GM10847 (cell line): ENCODE data around the gene OR5AU1.

Experiments used
- POLR2A ChIP-seq: IDR thresholded peaks from 2 replicates; pipeline ENCODE4 v1.6.1; 2011; ENCODE audit not compliant: insufficient read length; ENCODE audit errors: extremely low read depth

Gene OR5AU1

GRCh38 chr14:21133901-21134300 lies 22.0 kb downstream of the OR5AU1 start:
- TF ChIP-seq POLR2A: no peak

GRCh38 chr14:21123429-21123828 lies 32.4 kb downstream of the OR5AU1 start:
- TF ChIP-seq POLR2A: no peak

GRCh38 chr14:21121122-21121521 lies 34.7 kb downstream of the OR5AU1 start:
- no peak for TF ChIP-seq POLR2A

- no peak for TF ChIP-seq POLR2A
Measured at GRCh38 chr14:21120686-21121085, 35.2 kb downstream of the OR5AU1 start.

- no peak for TF ChIP-seq POLR2A
Measured at GRCh38 chr14:21118933-21119332, 36.9 kb downstream of the OR5AU1 start.

- no peak for TF ChIP-seq POLR2A
Measured at GRCh38 chr14:21113369-21113768, 42.5 kb downstream of the OR5AU1 start.

GRCh38 chr14:21112255-21112654 lies 43.6 kb downstream of the OR5AU1 start:
- TF ChIP-seq POLR2A: no peak

- TF ChIP-seq POLR2A: no peak
Measured at GRCh38 chr14:21109377-21110138, 46.3 kb downstream of the OR5AU1 start.

- no peak for TF ChIP-seq POLR2A
Measured at GRCh38 chr14:21108791-21109190, 47.1 kb downstream of the OR5AU1 start.

GRCh38 chr14:21107283-21107800 lies 48.5 kb downstream of the OR5AU1 start:
- no peak for TF ChIP-seq POLR2A

- no peak for TF ChIP-seq POLR2A
Measured at GRCh38 chr14:21106498-21107282, 49.2 kb downstream of the OR5AU1 start.

GRCh38 chr14:21106176-21106497 lies 49.7 kb downstream of the OR5AU1 start:
- TF ChIP-seq POLR2A: no peak

- no peak for TF ChIP-seq POLR2A
Measured at GRCh38 chr14:21105095-21105494, 50.8 kb downstream of the OR5AU1 start.
